A549 (cell line): Measurements from ENCODE around the gene VEGFC. TPM values are rescaled to one million over a fixed set of nuclear protein-coding genes. Genes with fewer than 3 reads are reported as not detected.

ENCODE experiments used
- ATAC-seq, 2 experiments: fragments of 200-7000 bp in 1 of 2; fragments of >200 bp in 1 of 2; cut with Nextera tagmentation in 1 of 2; cut with Tn5 transposase in 1 of 2; 3 replicates each; pipeline versions ENCODE4 v1.8.0 to v1.9.1; 2018 to 2020; ENCODE audit warnings: mild to moderate bottlenecking in 1 of 2, moderate library complexity in 1 of 2
- CTCF ChIA-PET: fragments of 300-600 bp; sonication (Branson Sonifier 250); formaldehyde crosslinking; extraction: SDS; loops from one replicate; lab custom pipeline; 2021; ENCODE audit warnings: antibody characterized with exemption, inconsistent platforms; lab: Yijun Ruan, JAX
- POLR2A ChIA-PET: fragments of 350-600 bp; formaldehyde crosslinking; extraction: SDS; loops from one replicate; lab custom pipeline; 2021; ENCODE audit warnings: antibody characterized with exemption, inconsistent platforms; lab: Yijun Ruan, JAX
- DNase-seq, 2 experiments: peaks; one replicate each; pipeline versions ENCODE4 v3.0.0 to v3.0.0-alpha.2; 2011 to 2016; ENCODE audit warnings: low read depth in 1 of 2, low spot score in 1 of 2
- FAIRE-seq: peaks from 2 replicates; lab custom pipeline; 2011; peaks lifted over from hg19 to GRCh38; lab: Jason Lieb, UNC
- H3K27ac ChIP-seq, 2 experiments: fragments of >200 bp; sonication (Bioruptor Twin); formaldehyde crosslinking; 3 replicates each; pipeline ENCODE4 v1.5.1; 2016 to 2017
- H3K4me1 ChIP-seq: fragments of >200 bp; sonication (Bioruptor Twin); formaldehyde crosslinking; 3 replicates; pipeline ENCODE4 v1.6.1; 2016
- H3K4me2 ChIP-seq: fragments of >200 bp; sonication (Bioruptor Twin); formaldehyde crosslinking; 3 replicates; pipeline ENCODE4 v1.6.1; 2016
- H3K4me3 ChIP-seq: fragments of >200 bp; sonication (Bioruptor Twin); formaldehyde crosslinking; 3 replicates; pipeline ENCODE4 v1.5.1; 2016
- H3K9me3 ChIP-seq: fragments of >200 bp; sonication (Bioruptor Twin); formaldehyde crosslinking; 3 replicates; pipeline ENCODE4 v1.6.1; 2016
- BHLHE40 ChIP-seq: IDR thresholded peaks from 2 replicates; pipeline ENCODE4 v1.6.1; 2012; ENCODE audit warnings: low read depth, low read length, inconsistent platforms
- CHD2 ChIP-seq: fragments of 150-350 bp; IDR thresholded peaks from 2 replicates; pipeline ENCODE4 v1.6.1; 2014; ENCODE audit warnings: low read length; ENCODE audit not compliant: partially characterized antibody
- CHD4 ChIP-seq: fragments of 200-600 bp; sonication (generic); IDR thresholded peaks from 2 replicates; pipeline ENCODE4 v1.6.1; 2016; ENCODE audit warnings: antibody characterized with exemption, mild to moderate bottlenecking, borderline replicate concordance
- E2F6 ChIP-seq: IDR thresholded peaks from 2 replicates; pipeline ENCODE4 v1.6.1; 2012; ENCODE audit warnings: low read depth, borderline replicate concordance
- EHF ChIP-seq: fragments of 250-450 bp; sonication (Bioruptor Pico); IDR thresholded peaks from 2 replicates; pipeline ENCODE4 v1.5.0; 2020; ENCODE audit warnings: mild to moderate bottlenecking
- ESRRA ChIP-seq: fragments of 150-350 bp; IDR thresholded peaks from 2 replicates; pipeline ENCODE4 v1.6.1; 2014; ENCODE audit warnings: mild to moderate bottlenecking, low read length, borderline replicate concordance
- FOSL2 ChIP-seq, 2 experiments: fragments of 450-650 bp in 1 of 2; fragments of >200 bp in 1 of 2; sonication (Bioruptor Twin) in 1 of 2; formaldehyde crosslinking; IDR thresholded peaks; 2 replicates each; pipeline versions ENCODE4 v1.5.0 to v1.6.1; 2016 to 2020; ENCODE audit warnings: mild to moderate bottlenecking in 1 of 2, moderate library complexity in 1 of 2
- KDM1A ChIP-seq: fragments of 200-600 bp; sonication (generic); IDR thresholded peaks from 2 replicates; pipeline ENCODE4 v1.6.1; 2016; ENCODE audit warnings: low read depth, mild to moderate bottlenecking
- KDM5A ChIP-seq: fragments of 200-600 bp; sonication (generic); IDR thresholded peaks from 2 replicates; pipeline ENCODE4 v1.6.1; 2016; ENCODE audit warnings: antibody characterized with exemption, mild to moderate bottlenecking
- MAFK ChIP-seq: fragments of 450-650 bp; IDR thresholded peaks from 2 replicates; pipeline ENCODE4 v1.6.1; 2014; ENCODE audit not compliant: partially characterized antibody
- NFE2L2 ChIP-seq: fragments of 150-350 bp; conservative IDR thresholded peaks from 2 replicates; pipeline ENCODE4 v1.6.1; 2014; ENCODE audit warnings: low read length
- NPAS2 ChIP-seq: fragments of 250-450 bp; sonication (Bioruptor Pico); IDR thresholded peaks from 2 replicates; pipeline ENCODE4 v1.8.0; 2022; ENCODE audit warnings: mild to moderate bottlenecking, moderate library complexity, borderline replicate concordance
- REST ChIP-seq: fragments of 200-600 bp; sonication (generic); IDR thresholded peaks from 2 replicates; pipeline ENCODE4 v1.6.1; 2016; ENCODE audit warnings: antibody characterized with exemption, mild to moderate bottlenecking, moderate library complexity
- TP53 ChIP-seq: fragments of 250-450 bp; sonication (Bioruptor Pico); IDR thresholded peaks from 2 replicates; pipeline ENCODE4 v1.5.0; 2021; ENCODE audit warnings: mild to moderate bottlenecking, moderate library complexity
- USF2 ChIP-seq: fragments of 450-650 bp; IDR thresholded peaks from 2 replicates; pipeline ENCODE4 v1.6.1; 2014; ENCODE audit warnings: antibody characterized with exemption
- ZC3H11A ChIP-seq: fragments of 450-650 bp; IDR thresholded peaks from 2 replicates; pipeline ENCODE4 v1.6.1; 2014; ENCODE audit warnings: antibody characterized with exemption, mild to moderate bottlenecking
- ZSCAN20 ChIP-seq: fragments of 250-450 bp; sonication (Bioruptor Pico); IDR thresholded peaks from 2 replicates; pipeline ENCODE4 v1.8.0; 2022; ENCODE audit warnings: mild to moderate bottlenecking, moderate library complexity
- WGBS: methylation state at CpG from one replicate; pipeline ENCODE4 v1.1.6; 2017; ENCODE audit errors: missing lambda C conversion rate; 5-methylcytosine and 5-hydroxymethylcytosine counted together
- polyA plus RNA-seq, 4 experiments: library from polyadenylated mRNA; depleted of rRNA in 3 of 4; stranded (reverse); fragments of >200 nt; fragmentation: RNase III in 1 of 4; extraction: RNeasy Plus Mini Kit Qiagen cat#74134 plus additional on column Dnase treatment in 1 of 4; gene quantifications; 2 replicates in 3 of 4; 3 replicates in 1 of 4; pipeline ENCODE4 v1.2.3, GENCODE V29; 2011 to 2017
- TF ChIP-seq, protein P1 (sequence below): fragments of 150-350 bp; IDR thresholded peaks from 2 replicates; pipeline ENCODE4 v1.6.1; 2014; ENCODE audit warnings: low read depth, mild to moderate bottlenecking, low read length
- TF ChIP-seq, protein P2 (sequence below): IDR thresholded peaks from 2 replicates; pipeline ENCODE4 v1.6.1; 2012

Gene VEGFC
- polyA plus RNA-seq, 2 of the 4 experiments (the other 2 are of a cell fraction): 11.6 to 14.4 TPM

- no peak for TF ChIP-seq FOSL2 (IDR thresholded peaks at IDR 0.05)
- 0 out of 2 replicates have a peak, but pooled peaks have one; percentile 5 for TF ChIP-seq FOSL2 (CRISPR knock-in tag; IDR thresholded peaks at IDR 0.05)
- no peak for TF ChIP-seq EHF (CRISPR knock-in tag)
- TF ChIP-seq NFE2L2: no peak
- TF ChIP-seq CHD4: no peak
- TF ChIP-seq, protein P1, sequence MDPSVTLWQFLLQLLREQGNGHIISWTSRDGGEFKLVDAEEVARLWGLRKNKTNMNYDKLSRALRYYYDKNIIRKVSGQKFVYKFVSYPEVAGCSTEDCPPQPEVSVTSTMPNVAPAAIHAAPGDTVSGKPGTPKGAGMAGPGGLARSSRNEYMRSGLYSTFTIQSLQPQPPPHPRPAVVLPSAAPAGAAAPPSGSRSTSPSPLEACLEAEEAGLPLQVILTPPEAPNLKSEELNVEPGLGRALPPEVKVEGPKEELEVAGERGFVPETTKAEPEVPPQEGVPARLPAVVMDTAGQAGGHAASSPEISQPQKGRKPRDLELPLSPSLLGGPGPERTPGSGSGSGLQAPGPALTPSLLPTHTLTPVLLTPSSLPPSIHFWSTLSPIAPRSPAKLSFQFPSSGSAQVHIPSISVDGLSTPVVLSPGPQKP: no peak
- TF ChIP-seq E2F6: no peak
- WGBS: 33% methylated on average over 7 of the region's 7 CpGs
- ChIA-PET CTCF (interaction anchor here (1.7 kb wide), 1 partner anchor 8 kb away, joined by 3 read pairs; no protein-coding TSS in a partner anchor), POLR2A (no interaction called here)
- ATAC-seq (peak in 1 of 2 experiments; percentile 58; a peak in 3 of 6 replicates), DNase-seq (peak; percentile 3 to 31), FAIRE-seq (no peak)
- Histone ChIP-seq H3K9me3 (no peaks in the 10 kb centered on the region), H3K4me3 (no peak overlapping the region), H3K27ac (peak overlapping the region in 1 of 2 experiments; percentile 33; a peak in 2 of 6 replicates), H3K4me1 (peaks cover 8% of the 10 kb centered on the region), H3K4me2 (peak overlapping the region; percentile 21)
Measured at GRCh38 chr4:176838601-176839433, 46.1 kb upstream of the VEGFC start.

DNA sequence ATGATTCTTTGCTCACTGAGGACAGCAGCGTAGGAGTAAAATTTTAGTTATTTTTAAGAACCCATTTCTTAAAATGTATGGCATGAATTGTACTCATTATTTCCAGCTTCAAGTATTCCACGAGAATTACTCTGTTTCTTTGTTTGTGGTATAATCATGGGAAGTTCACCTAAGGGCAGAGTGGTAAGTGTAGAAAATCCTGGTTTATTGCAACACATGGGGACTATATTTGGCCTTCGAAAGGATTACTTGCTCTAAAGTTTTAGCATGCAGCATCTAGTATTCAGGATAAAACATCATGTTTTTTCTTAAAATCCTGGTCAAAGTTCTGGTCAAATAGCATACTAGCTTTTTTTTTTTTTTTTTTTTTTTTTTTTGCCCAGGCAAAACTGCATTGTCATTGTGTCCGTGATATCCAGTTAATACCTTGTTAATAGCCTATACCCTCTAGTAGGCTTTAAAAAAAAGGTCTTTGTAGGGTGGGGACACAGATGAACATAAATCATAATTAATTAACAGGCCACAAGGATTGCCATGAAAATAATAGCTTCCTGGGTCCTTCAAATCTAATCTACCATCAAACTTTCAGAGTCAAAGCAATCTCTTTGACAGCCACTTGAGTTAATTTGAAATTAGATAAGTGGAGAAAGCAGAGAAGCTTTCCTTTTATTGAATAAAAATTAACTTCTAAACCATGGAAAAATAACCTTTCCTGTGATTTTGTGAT, 44.6 kb upstream of the VEGFC start:
- Histone ChIP-seq H3K4me2 (no peak overlapping the region), H3K9me3 (no peaks in the 10 kb centered on the region), H3K4me3 (no peak overlapping the region), H3K27ac (no peak overlapping the region), H3K4me1 (peaks cover 8% of the 10 kb centered on the region)
- WGBS: 65% methylated on average over 4 of the region's 4 CpGs
- DNase-seq (no peak), FAIRE-seq (no peak), ATAC-seq (no peak)
- peak; percentile 32 for TF ChIP-seq MAFK
- TF ChIP-seq KDM5A: no peak
- no peak for TF ChIP-seq BHLHE40
- TF ChIP-seq NPAS2 (CRISPR knock-in tag): no peak
- CTCF ChIA-PET: no interaction called here
- POLR2A ChIA-PET: no interaction called here

DNA sequence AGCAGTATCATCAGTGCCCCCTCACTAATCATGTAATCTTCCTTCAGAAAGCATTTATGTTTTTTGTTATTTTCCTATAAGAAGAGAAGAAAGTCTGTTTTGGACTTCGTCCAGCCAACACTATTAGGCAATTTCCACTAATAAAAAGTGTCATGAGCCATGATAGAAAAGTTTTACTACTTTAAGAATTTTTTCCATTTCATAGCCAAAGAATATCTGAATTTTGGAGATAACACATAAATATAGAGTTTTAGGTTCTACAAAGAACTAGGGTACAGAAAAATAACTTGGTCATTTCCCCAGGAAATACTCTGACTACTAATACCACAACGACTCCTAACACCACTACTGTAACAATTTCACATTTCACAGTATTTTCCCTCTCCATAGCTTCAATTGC, 41.8 kb upstream of the VEGFC start:
- no peak overlapping the region for H3K27ac ChIP-seq
- ChIA-PET POLR2A (no interaction called here), CTCF (no interaction called here)
- peaks cover 7% of the 10 kb centered on the region for H3K4me1 ChIP-seq
- H3K4me3 ChIP-seq: no peak overlapping the region
- no peak overlapping the region for H3K4me2 ChIP-seq
- WGBS: 84% methylated on average over 2 of the region's 2 CpGs
- DNase-seq (no peak), FAIRE-seq (no peak), ATAC-seq (no peak)
- H3K9me3 ChIP-seq: no peaks in the 10 kb centered on the region
- TF ChIP-seq ESRRA (no peak), E2F6 (no peak), CHD2 (no peak), TP53 (no peak), KDM1A (no peak), USF2 (no peak), REST (no peak), ZC3H11A (no peak), ZSCAN20 (no peak)
- TF ChIP-seq, protein P2, sequence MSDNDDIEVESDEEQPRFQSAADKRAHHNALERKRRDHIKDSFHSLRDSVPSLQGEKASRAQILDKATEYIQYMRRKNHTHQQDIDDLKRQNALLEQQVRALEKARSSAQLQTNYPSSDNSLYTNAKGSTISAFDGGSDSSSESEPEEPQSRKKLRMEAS: no peak
- TF ChIP-seq, protein P1: no peak
